ENCODE results near the gene RAB7B. TPM values are rescaled to one million over a fixed set of nuclear protein-coding genes. Genes with fewer than 3 reads are reported as not detected.

Gene RAB7B
- total RNA-seq, 1 donor from 2014 or later: 0.82 TPM

- peaks cover 7% of the 10 kb centered on the region for H3K4me1 Mint-ChIP-seq (ENCODE audit: unreplicated experiment)
- H3K27ac Mint-ChIP-seq: no peak overlapping the region
- TF ChIP-seq CTCF (conservative IDR thresholded peaks at IDR 0.05): no peak
- no peaks in the 10 kb centered on the region for H3K36me3 Mint-ChIP-seq
- H3K4me3 Mint-ChIP-seq: no peak overlapping the region
- H3K9me3 Mint-ChIP-seq: no peaks in the 10 kb centered on the region
- peaks cover 15% of the 10 kb centered on the region for H3K27me3 Mint-ChIP-seq
- DNase-seq (ENCODE audit: extremely low spot score, unreplicated experiment): no peak
Measured at GRCh38 chr1:205972081-205972480, 31.1 kb downstream of the RAB7B start.

GRCh38 chr1:205971082-205971481, 32.1 kb downstream of the RAB7B start:
- Mint-ChIP-seq H3K27me3 (peaks cover 17% of the 10 kb centered on the region), H3K27ac (no peak overlapping the region), H3K4me3 (no peak overlapping the region)

GRCh38 chr1:205970486-205970885, 32.7 kb downstream of the RAB7B start:
- no peak for DNase-seq (ENCODE audit: extremely low spot score, unreplicated experiment)
- no peaks in the 10 kb centered on the region for H3K9me3 Mint-ChIP-seq
- H3K36me3 Mint-ChIP-seq: no peaks in the 10 kb centered on the region

More at GRCh38 chr1:205971082-205971481, 32.1 kb downstream of the RAB7B start:
- no peak for TF ChIP-seq CTCF (conservative IDR thresholded peaks at IDR 0.05)
- no peaks in the 10 kb centered on the region for H3K4me1 Mint-ChIP-seq (ENCODE audit: unreplicated experiment)
- H3K9me3 Mint-ChIP-seq: no peaks in the 10 kb centered on the region
- no peak for DNase-seq (ENCODE audit: extremely low spot score, unreplicated experiment)
- H3K36me3 Mint-ChIP-seq: no peaks in the 10 kb centered on the region

GRCh38 chr1:205969229-205969628, 34.0 kb downstream of the RAB7B start:
- H3K27ac Mint-ChIP-seq: no peak overlapping the region
- no peak overlapping the region for H3K4me3 Mint-ChIP-seq
- TF ChIP-seq CTCF (conservative IDR thresholded peaks at IDR 0.05): no peak
- DNase-seq (ENCODE audit: extremely low spot score, unreplicated experiment): no peak
- no peaks in the 10 kb centered on the region for H3K4me1 Mint-ChIP-seq (ENCODE audit: unreplicated experiment)
- no peaks in the 10 kb centered on the region for H3K36me3 Mint-ChIP-seq
- H3K27me3 Mint-ChIP-seq: peaks cover 23% of the 10 kb centered on the region
- H3K9me3 Mint-ChIP-seq: no peaks in the 10 kb centered on the region

More at GRCh38 chr1:205970486-205970885, 32.7 kb downstream of the RAB7B start:
- H3K27ac Mint-ChIP-seq: no peak overlapping the region
- H3K27me3 Mint-ChIP-seq: peaks cover 17% of the 10 kb centered on the region
- no peak for TF ChIP-seq CTCF (conservative IDR thresholded peaks at IDR 0.05)
- no peaks in the 10 kb centered on the region for H3K4me1 Mint-ChIP-seq (ENCODE audit: unreplicated experiment)
- H3K4me3 Mint-ChIP-seq: no peak overlapping the region

GRCh38 chr1:205967554-205968335, 35.5 kb downstream of the RAB7B start:
- Mint-ChIP-seq H3K27ac (no peak overlapping the region), H3K27me3 (peaks cover 13% of the 10 kb centered on the region), H3K4me3 (no peak overlapping the region), H3K9me3 (no peaks in the 10 kb centered on the region), H3K4me1 (ENCODE audit: unreplicated experiment) (no peaks in the 10 kb centered on the region), H3K36me3 (no peaks in the 10 kb centered on the region)
- no peak for TF ChIP-seq CTCF (conservative IDR thresholded peaks at IDR 0.05)
- no peak for DNase-seq (ENCODE audit: extremely low spot score, unreplicated experiment)

Measured in type B pancreatic cell (in vitro differentiated cells).